AG04449 (cell line): ENCODE data around the gene RGS21.

ENCODE experiments used
- CTCF ChIA-PET: fragments of 350-600 bp; formaldehyde crosslinking; extraction: SDS; loops from one replicate; lab custom pipeline; 2021; ENCODE audit warnings: antibody characterized with exemption; lab: Yijun Ruan, JAX
- POLR2A ChIA-PET: fragments of 400-600, 350-600 bp; formaldehyde crosslinking; extraction: SDS; loops from one replicate; lab custom pipeline; 2020; ENCODE audit warnings: antibody characterized with exemption, inconsistent platforms; lab: Yijun Ruan, JAX
- DNase-seq: peaks from one replicate; pipeline ENCODE4 v3.0.0-alpha.2; 2010; ENCODE audit warnings: low read depth, low spot score
- H3K4me3 ChIP-seq: 2 replicates; pipeline ENCODE4 v1.5.1; 2011; ENCODE audit warnings: low read depth, mild to moderate bottlenecking, control low read depth, low read length
- CTCF ChIP-seq: IDR thresholded peaks from one replicate; pipeline ENCODE4 v1.5.1; 2011; ENCODE audit warnings: mild to moderate bottlenecking, moderate library complexity, low read length, control low read depth, inconsistent platforms; ENCODE audit not compliant: insufficient read depth; ENCODE audit errors: missing control alignments

RGS21 gene

GRCh38 chr1:192401825-192402224, 85.0 kb downstream of the RGS21 start:
- peak; percentile 38 for DNase-seq
- H3K4me3 ChIP-seq = no peak overlapping the region
- POLR2A ChIA-PET = no interaction called here
- TF ChIP-seq CTCF = no peak
- CTCF ChIA-PET = no interaction called here

DNA sequence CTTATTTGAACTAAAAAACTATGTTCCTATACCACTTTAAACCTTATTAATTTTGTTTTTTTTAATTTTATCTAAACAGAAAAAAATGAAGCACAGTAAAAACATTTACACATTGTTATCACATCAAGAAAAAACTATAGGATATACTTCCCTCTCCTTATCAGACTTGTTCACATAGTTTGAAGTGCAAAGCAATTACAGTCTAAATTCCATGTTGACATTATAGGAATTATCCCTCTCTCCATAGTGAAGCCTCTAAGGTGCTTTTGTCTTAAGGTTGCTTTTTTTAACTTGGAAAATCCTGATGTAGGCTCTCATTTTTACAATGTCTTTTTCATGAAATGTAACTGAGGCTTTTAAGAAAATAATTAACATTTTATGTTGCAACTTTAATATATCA, 85.8 kb downstream of the RGS21 start:
- no peak for TF ChIP-seq CTCF
- CTCF ChIA-PET = interaction anchor here (0.7 kb wide), 1 partner anchor 72 kb away, joined by 3 read pairs; no protein-coding TSS in a partner anchor
- DNase-seq = no peak
- POLR2A ChIA-PET = no interaction called here
- H3K4me3 ChIP-seq = no peak overlapping the region

- CTCF ChIA-PET = no interaction called here
- no peak for TF ChIP-seq CTCF
- POLR2A ChIA-PET = no interaction called here
- H3K4me3 ChIP-seq = no peak overlapping the region
- no peak for DNase-seq
Observed at GRCh38 chr1:192407206-192407605, 90.4 kb downstream of the RGS21 start.
